ENCODE data around the gene EXOC6B.
"Not testable (repeated sequence)": the region's sequence is repeated elsewhere in the genome, so short reads cannot be mapped to it uniquely, and the experiment has no call there.

EXOC6B gene

DNA sequence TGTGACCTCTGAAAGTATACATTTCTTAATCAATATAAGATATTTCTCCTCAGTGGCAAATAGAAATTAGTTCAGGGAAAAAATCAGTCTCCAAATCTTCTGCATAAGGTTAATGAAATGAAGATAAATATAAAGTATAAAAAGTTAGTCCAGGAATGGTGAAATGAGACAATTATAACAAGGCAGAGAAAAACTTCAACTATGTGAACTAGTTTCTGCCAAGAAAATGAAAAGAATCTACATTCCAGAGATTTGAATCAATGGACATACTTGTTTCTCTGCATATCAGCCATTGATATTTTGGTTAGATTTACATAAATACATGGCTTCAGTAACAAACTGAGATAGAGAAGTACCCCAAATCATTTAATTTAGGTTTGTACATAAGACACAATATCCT, 249.0 kb downstream of the EXOC6B start:
- no peaks in the 10 kb centered on the region for H3K36me3 ChIP-seq (ENCODE audit: control insufficient read depth, low read depth, low read length)
- no peak overlapping the region for H3K4me3 ChIP-seq (ENCODE audit: low read length)
- no peaks in the 10 kb centered on the region for H3K27me3 ChIP-seq (ENCODE audit: control insufficient read depth, insufficient read depth, low read length)
- H3K9me3 ChIP-seq (ENCODE audit: control insufficient read depth, low read depth, low read length) = no peaks in the 10 kb centered on the region
- H3K27ac ChIP-seq (ENCODE audit: low read length) = no peak overlapping the region
- H3K4me1 ChIP-seq (ENCODE audit: control insufficient read depth, low read depth, low read length) = peaks cover 9% of the 10 kb centered on the region
- H3K9ac ChIP-seq (ENCODE audit: low read length) = no peak overlapping the region

DNA sequence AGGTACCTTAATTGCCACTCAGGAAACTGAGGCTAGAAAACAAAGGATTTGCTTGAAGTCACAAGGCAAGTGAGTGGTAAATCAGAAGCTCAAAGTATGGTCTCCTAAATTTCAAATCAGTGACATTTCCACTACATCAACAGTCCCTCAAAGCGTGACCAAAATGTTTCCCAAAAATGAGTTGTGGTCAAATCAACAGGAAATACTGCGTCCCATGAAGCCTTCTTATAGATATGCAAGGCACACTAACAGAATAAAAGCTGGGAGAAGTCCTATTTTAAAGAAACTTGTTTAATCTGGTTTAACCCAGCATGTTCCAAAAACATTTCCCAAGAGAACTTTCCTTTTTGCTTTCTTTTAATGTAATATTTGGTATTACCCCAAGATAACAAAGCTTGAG, 249.4 kb downstream of the EXOC6B start:
- Histone ChIP-seq H3K27me3 (ENCODE audit: control insufficient read depth, insufficient read depth, low read length) (no peaks in the 10 kb centered on the region), H3K36me3 (ENCODE audit: control insufficient read depth, low read depth, low read length) (no peaks in the 10 kb centered on the region), H3K4me3 (ENCODE audit: low read length) (no peak overlapping the region), H3K4me1 (ENCODE audit: control insufficient read depth, low read depth, low read length) (peaks cover 9% of the 10 kb centered on the region), H3K9me3 (ENCODE audit: control insufficient read depth, low read depth, low read length) (no peaks in the 10 kb centered on the region), H3K27ac (ENCODE audit: low read length) (no peak overlapping the region), H3K9ac (ENCODE audit: low read length) (no peak overlapping the region)

DNA sequence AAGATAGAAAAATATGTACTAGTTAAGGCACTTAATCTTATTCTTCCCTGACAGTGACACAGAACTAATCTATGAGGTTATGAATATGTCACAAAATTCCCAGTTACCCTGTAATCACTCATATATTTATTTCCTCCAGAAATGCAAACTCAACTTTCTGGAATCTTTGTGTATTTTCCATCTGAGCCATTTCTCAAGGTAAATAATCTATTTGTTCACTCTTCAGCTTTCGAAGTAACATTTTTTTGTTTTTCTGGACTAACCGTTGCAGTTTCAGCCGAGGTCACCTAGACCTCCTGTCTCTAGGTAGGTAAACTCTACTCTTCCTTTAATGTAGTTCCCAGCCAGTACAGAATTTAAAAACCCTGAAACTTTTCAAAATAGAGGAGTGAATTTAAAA, 250.9 kb downstream of the EXOC6B start:
- Histone ChIP-seq H3K9me3 (ENCODE audit: control insufficient read depth, low read depth, low read length) (no peaks in the 10 kb centered on the region), H3K36me3 (ENCODE audit: control insufficient read depth, low read depth, low read length) (no peaks in the 10 kb centered on the region), H3K27me3 (ENCODE audit: control insufficient read depth, insufficient read depth, low read length) (no peaks in the 10 kb centered on the region), H3K4me1 (ENCODE audit: control insufficient read depth, low read depth, low read length) (peaks cover 9% of the 10 kb centered on the region), H3K27ac (ENCODE audit: low read length) (no peak overlapping the region), H3K9ac (ENCODE audit: low read length) (no peak overlapping the region), H3K4me3 (ENCODE audit: low read length) (no peak overlapping the region)

DNA sequence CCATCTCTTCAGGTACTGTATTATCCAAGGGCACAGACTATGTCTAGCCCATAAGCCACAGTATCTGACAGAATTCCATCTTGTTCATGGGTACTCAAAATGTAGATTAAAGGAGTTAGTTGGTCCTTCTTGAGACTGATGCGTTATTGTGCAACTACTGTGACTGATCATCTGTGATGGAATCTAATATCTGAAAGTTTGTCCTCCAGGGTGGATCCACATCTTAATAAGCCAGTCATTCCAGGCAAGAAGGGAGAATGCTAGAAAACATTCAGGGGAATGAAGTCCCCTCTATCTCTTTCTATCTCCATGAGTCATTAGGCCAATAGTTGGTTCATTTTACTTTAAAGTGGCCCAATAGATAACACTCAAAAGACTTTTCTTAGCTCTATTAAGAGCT, 252.6 kb downstream of the EXOC6B start:
- Histone ChIP-seq H3K9me3 (ENCODE audit: control insufficient read depth, low read depth, low read length) (no peaks in the 10 kb centered on the region), H3K9ac (ENCODE audit: low read length) (no peak overlapping the region), H3K4me1 (ENCODE audit: control insufficient read depth, low read depth, low read length) (peaks cover 9% of the 10 kb centered on the region), H3K27me3 (ENCODE audit: control insufficient read depth, insufficient read depth, low read length) (no peaks in the 10 kb centered on the region), H3K36me3 (ENCODE audit: control insufficient read depth, low read depth, low read length) (no peaks in the 10 kb centered on the region), H3K27ac (ENCODE audit: low read length) (no peak overlapping the region), H3K4me3 (ENCODE audit: low read length) (no peak overlapping the region)

DNA sequence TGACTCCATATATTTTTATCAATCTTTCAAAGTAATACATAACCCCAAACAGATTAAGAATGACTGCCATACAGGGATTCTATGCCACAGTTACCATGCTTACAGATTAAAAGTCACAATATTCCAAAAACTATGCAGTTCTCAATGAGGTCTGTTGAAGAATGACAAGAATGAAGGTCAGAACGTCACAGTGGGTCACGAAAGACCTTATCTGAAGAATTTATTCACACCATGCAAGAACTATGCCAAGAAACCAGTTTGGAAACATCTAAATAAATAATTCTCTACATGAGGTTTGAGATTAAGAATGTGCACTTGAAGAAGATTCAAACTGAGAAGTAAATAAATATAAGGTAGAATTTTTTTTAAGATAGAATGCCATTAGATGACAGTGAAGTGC, 253.3 kb downstream of the EXOC6B start:
- Histone ChIP-seq H3K4me1 (ENCODE audit: control insufficient read depth, low read depth, low read length) (peaks cover 9% of the 10 kb centered on the region), H3K27me3 (ENCODE audit: control insufficient read depth, insufficient read depth, low read length) (no peaks in the 10 kb centered on the region), H3K4me3 (ENCODE audit: low read length) (no peak overlapping the region), H3K36me3 (ENCODE audit: control insufficient read depth, low read depth, low read length) (no peaks in the 10 kb centered on the region), H3K9ac (ENCODE audit: low read length) (no peak overlapping the region), H3K9me3 (ENCODE audit: control insufficient read depth, low read depth, low read length) (no peaks in the 10 kb centered on the region), H3K27ac (ENCODE audit: low read length) (no peak overlapping the region)

DNA sequence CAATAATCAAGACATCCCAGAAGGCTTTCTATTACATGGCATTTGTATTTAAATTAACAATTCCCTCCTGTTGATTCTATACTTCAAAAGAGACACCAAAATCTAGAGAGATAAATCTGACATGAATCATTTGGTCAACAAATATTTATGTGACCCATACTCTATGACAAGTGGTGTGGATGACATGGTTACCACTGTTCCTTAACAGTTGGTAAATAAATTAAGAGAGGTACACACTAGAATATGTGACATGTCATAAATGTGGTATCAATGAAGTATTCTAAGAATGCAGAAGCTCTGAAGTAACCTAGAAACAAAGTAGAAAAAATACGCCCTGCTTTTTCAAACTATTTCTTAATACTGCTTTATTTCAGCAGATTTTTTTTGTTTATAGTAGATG, 255.4 kb downstream of the EXOC6B start:
- Histone ChIP-seq H3K27me3 (ENCODE audit: control insufficient read depth, insufficient read depth, low read length) (no peaks in the 10 kb centered on the region), H3K9me3 (ENCODE audit: control insufficient read depth, low read depth, low read length) (no peaks in the 10 kb centered on the region), H3K4me3 (ENCODE audit: low read length) (no peak overlapping the region), H3K36me3 (ENCODE audit: control insufficient read depth, low read depth, low read length) (no peaks in the 10 kb centered on the region), H3K4me1 (ENCODE audit: control insufficient read depth, low read depth, low read length) (peaks cover 9% of the 10 kb centered on the region), H3K9ac (ENCODE audit: low read length) (no peak overlapping the region), H3K27ac (ENCODE audit: low read length) (no peak overlapping the region)

DNA sequence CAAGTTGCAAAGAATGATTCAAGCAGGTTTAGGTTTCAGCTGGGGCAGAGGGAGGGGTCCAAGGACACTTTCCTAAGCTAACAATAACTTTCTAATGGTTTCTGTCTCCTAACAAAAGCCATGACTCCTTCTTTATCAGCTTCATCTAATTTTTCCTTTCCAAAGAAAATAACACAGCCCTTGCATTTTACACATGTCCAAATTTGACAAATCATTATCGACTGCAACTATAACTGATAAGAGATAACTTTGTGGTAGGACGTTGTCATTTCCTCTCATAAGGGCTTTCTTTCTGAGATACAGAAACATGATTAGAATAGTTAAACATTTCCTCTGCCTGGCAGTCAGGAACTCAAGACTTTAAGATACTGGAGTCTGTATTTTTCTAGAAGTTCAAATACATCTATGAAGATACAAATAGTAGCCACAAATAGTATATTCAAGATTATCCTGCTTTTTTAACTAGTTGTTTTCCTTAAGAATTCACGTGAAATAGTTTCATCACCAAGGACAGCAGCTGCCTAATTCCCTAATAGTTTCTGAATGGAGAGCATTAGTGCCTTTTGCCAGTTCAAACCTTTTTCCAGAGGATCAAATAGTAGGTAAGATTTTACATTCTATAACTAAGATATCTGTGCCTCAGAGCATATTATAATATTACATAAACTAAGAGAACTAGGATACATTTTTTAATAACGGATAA, 263.2 kb downstream of the EXOC6B start:
- Histone ChIP-seq H3K9me3 (ENCODE audit: control insufficient read depth, low read depth, low read length) (no peaks in the 10 kb centered on the region), H3K27ac (ENCODE audit: low read length) (no peak overlapping the region), H3K4me1 (ENCODE audit: control insufficient read depth, low read depth, low read length) (peaks cover 7% of the 10 kb centered on the region), H3K4me3 (ENCODE audit: low read length) (no peak overlapping the region), H3K27me3 (ENCODE audit: control insufficient read depth, insufficient read depth, low read length) (no peaks in the 10 kb centered on the region), H3K9ac (ENCODE audit: low read length) (no peak overlapping the region), H3K36me3 (ENCODE audit: control insufficient read depth, low read depth, low read length) (no peaks in the 10 kb centered on the region)

DNA sequence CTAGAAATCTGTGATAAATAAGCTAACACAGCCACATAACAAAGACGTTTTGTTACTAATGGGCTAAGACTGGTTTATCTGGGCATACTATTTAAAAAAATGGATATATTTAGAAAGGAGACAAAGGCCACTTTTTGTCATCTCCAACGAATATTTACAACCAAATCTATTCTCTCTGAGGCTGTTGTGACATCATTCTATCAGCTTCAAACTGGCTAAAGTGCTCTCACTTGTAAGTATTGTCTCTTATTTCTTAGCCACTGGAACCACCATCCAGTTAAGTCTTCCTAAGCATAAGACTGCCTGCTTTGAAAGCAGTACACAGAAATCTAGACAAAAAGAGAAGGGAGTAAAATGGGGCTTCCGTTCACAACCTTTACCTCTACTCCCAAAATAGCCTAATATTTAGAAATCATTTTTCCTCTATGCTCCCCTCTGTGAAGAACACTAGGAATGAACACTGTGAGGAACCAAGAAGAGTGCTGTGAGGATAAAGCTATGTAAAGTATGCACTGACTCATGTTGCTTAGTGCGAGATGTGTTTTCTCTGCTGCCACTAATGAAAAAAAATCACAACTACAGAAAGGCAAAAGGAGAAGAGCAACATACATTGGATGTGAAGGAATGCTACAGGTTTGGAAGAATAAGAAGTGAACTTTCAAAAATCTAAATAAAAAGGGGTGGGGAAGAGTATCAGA, 264.1 kb downstream of the EXOC6B start:
- Histone ChIP-seq H3K4me3 (ENCODE audit: low read length) (no peak overlapping the region), H3K9ac (ENCODE audit: low read length) (no peak overlapping the region), H3K27ac (ENCODE audit: low read length) (no peak overlapping the region), H3K4me1 (ENCODE audit: control insufficient read depth, low read depth, low read length) (peaks cover 7% of the 10 kb centered on the region), H3K9me3 (ENCODE audit: control insufficient read depth, low read depth, low read length) (no peaks in the 10 kb centered on the region), H3K36me3 (ENCODE audit: control insufficient read depth, low read depth, low read length) (no peaks in the 10 kb centered on the region), H3K27me3 (ENCODE audit: control insufficient read depth, insufficient read depth, low read length) (no peaks in the 10 kb centered on the region)

DNA sequence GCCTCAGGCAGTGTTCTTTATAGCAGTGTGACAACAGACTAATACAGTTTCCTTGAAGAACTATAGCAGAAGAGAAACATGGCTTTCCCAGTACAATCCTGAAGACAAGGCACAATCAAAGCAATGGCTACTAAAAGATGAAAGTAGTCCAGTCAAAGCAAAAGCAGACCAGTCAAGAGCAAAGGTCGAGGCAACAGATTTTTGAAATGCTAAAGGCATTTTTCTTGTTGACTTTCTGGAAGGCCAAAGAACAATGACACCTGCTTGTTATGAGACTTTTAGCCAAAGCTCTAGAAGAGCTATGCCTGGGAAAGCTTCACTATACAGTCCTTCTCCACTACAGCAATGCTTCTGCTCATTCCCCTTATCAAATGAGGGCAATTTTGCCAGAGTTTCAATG, 269.9 kb downstream of the EXOC6B start:
- Histone ChIP-seq H3K4me3 (ENCODE audit: low read length) (no peak overlapping the region), H3K4me1 (ENCODE audit: control insufficient read depth, low read depth, low read length) (no peaks in the 10 kb centered on the region), H3K9me3 (ENCODE audit: control insufficient read depth, low read depth, low read length) (no peaks in the 10 kb centered on the region), H3K9ac (ENCODE audit: low read length) (no peak overlapping the region), H3K27me3 (ENCODE audit: control insufficient read depth, insufficient read depth, low read length) (no peaks in the 10 kb centered on the region), H3K36me3 (ENCODE audit: control insufficient read depth, low read depth, low read length) (no peaks in the 10 kb centered on the region), H3K27ac (ENCODE audit: low read length) (no peak overlapping the region)

DNA sequence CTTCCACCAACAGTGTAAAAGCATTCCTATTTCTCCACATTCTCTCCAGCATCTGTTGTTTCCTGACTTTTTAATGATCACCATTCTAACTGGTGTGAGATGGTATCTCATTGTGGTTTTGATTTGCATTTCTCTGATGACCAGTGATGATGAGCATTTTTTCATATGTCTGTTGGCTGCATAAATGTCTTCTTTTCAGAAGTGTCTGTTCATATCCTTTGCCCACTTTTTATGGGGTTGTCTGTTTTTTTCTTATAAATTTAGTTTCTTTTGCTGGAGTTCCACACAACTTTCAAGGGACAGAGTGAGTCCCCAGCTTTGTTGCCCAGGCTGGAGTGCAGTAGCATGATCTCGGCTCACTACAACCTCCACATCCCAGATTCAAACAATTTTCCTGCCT, 270.5 kb downstream of the EXOC6B start:
- not testable (repeated sequence) for H3K4me3 ChIP-seq (ENCODE audit: low read length); H3K9ac ChIP-seq (ENCODE audit: low read length); H3K27ac ChIP-seq (ENCODE audit: low read length); H3K9me3 ChIP-seq (ENCODE audit: control insufficient read depth, low read depth, low read length); H3K27me3 ChIP-seq (ENCODE audit: control insufficient read depth, insufficient read depth, low read length); H3K36me3 ChIP-seq (ENCODE audit: control insufficient read depth, low read depth, low read length); H3K4me1 ChIP-seq (ENCODE audit: control insufficient read depth, low read depth, low read length)

DNA sequence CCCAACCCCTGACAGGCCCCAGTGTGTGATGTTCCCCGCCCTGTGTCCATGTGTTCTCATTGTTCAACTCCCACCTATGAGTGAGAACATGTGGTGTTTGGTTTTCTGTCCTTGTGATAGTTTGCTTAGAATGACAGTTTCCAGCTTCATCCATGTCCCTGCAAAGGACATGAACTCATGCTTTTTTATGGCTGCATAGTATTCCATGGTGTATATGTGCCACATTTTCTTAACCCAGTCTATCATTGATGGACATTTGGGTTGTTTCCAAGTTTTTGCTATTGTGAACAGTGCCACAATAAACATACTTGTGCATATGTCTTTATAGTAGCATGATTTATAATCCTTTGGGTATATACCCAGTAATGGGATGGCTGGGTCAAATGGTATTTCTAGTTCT, 270.9 kb downstream of the EXOC6B start:
- H3K9me3 ChIP-seq (ENCODE audit: control insufficient read depth, low read depth, low read length); H3K4me1 ChIP-seq (ENCODE audit: control insufficient read depth, low read depth, low read length); H3K27ac ChIP-seq (ENCODE audit: low read length); H3K9ac ChIP-seq (ENCODE audit: low read length); H3K4me3 ChIP-seq (ENCODE audit: low read length); H3K36me3 ChIP-seq (ENCODE audit: control insufficient read depth, low read depth, low read length); H3K27me3 ChIP-seq (ENCODE audit: control insufficient read depth, insufficient read depth, low read length): not testable (repeated sequence)

DNA sequence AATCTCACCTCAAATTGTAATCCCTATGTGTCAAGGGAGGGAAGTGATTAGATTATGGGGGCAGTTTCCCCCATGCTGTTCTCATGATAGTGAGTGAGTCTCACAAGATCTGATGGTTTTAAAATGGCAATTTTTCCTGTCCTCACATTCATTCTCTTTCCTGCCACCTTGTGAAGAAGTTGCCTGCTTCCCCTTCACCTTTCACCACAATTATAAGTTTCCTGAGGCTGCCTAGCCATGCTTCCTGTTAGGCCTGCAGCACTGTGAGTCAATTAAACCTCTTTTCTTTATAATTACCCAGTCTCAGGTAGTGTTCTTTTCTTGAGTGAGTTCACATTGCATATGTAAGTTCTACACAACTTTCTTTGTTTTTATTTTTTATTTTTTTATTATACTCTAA, 271.5 kb downstream of the EXOC6B start:
- Histone ChIP-seq H3K9ac (ENCODE audit: low read length) (no peak overlapping the region), H3K36me3 (ENCODE audit: control insufficient read depth, low read depth, low read length) (no peaks in the 10 kb centered on the region), H3K27ac (ENCODE audit: low read length) (no peak overlapping the region), H3K4me3 (ENCODE audit: low read length) (no peak overlapping the region), H3K4me1 (ENCODE audit: control insufficient read depth, low read depth, low read length) (no peaks in the 10 kb centered on the region), H3K27me3 (ENCODE audit: control insufficient read depth, insufficient read depth, low read length) (no peaks in the 10 kb centered on the region), H3K9me3 (ENCODE audit: control insufficient read depth, low read depth, low read length) (no peaks in the 10 kb centered on the region)
